ENCODE measurements around the gene GRK7.

GRCh38 chr3:141763088-141763750 is at the start of gene GRK7:
- TF ChIP-seq, protein P1, sequence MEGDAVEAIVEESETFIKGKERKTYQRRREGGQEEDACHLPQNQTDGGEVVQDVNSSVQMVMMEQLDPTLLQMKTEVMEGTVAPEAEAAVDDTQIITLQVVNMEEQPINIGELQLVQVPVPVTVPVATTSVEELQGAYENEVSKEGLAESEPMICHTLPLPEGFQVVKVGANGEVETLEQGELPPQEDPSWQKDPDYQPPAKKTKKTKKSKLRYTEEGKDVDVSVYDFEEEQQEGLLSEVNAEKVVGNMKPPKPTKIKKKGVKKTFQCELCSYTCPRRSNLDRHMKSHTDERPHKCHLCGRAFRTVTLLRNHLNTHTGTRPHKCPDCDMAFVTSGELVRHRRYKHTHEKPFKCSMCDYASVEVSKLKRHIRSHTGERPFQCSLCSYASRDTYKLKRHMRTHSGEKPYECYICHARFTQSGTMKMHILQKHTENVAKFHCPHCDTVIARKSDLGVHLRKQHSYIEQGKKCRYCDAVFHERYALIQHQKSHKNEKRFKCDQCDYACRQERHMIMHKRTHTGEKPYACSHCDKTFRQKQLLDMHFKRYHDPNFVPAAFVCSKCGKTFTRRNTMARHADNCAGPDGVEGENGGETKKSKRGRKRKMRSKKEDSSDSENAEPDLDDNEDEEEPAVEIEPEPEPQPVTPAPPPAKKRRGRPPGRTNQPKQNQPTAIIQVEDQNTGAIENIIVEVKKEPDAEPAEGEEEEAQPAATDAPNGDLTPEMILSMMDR (IDR thresholded peaks at IDR 0.05) = no peak
- TF ChIP-seq POLR2A (IDR thresholded peaks at IDR 0.05) (no peak), POLR2AphosphoS5 (IDR thresholded peaks at IDR 0.05) (no peak)
